ENCODE data around the gene ZNF524.

Gene ZNF524

GRCh38 chr19:55603115-55603514 is 3.0 kb downstream of the ZNF524 start:
- no peak for DNase-seq (ENCODE audit: low read depth)

- no peak for DNase-seq (ENCODE audit: low read depth)
Measured at GRCh38 chr19:55603581-55604292, 3.6 kb downstream of the ZNF524 start.

- DNase-seq (ENCODE audit: low read depth) = peak; percentile 94
Measured at GRCh38 chr19:55605207-55605636, 5.1 kb downstream of the ZNF524 start.

GRCh38 chr19:55605637-55606470 is 5.8 kb downstream of the ZNF524 start, which contains the start of gene ZNF865:
Gene ZNF865, plus strand, starts transcription at chr19:55605647. Its CDS starts 7,972 bp downstream, at chr19:55613619.
- peak; percentile 77 for DNase-seq (ENCODE audit: low read depth)

GRCh38 chr19:55606471-55606787 is 6.3 kb downstream of the ZNF524 start:
- DNase-seq (ENCODE audit: low read depth) = no peak

GRCh38 chr19:55606817-55607216 is 6.7 kb downstream of the ZNF524 start:
- DNase-seq (ENCODE audit: low read depth) = no peak

GRCh38 chr19:55609326-55609725 is 9.2 kb downstream of the ZNF524 start:
- DNase-seq (ENCODE audit: low read depth) = no peak

DNA sequence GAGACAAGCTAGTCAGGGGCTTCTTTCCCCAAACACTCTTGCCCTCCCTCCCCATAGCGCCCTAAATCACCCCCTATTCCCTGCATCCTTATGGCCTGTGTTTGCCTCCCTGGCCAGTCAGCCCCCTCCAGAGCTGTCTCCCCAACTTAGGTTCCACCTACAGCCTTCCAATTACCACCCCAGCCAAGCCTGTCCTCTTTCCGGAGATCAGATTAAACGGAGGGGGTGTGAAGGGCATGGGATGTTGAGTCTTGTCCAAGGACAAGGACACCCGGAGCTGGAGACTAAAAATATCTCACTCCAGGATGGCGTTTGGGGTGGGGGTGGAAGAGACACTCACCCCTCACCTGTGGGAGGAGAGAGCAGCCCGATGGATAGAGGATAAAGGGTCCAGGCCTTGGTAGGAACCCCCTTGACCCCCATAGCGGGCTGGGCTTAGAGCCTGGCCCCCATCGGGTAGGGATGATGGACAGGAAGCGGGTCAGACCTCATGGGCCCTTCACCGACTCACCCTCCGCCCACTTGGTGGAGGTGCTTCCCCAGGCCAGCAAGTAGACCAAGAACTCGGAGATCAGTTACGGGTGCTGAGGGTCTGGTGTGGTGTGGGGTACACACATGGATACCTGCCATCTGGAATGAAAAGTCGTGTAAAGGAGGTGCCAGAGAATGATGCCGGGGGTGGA is 11.4 kb downstream of the ZNF524 start:
- DNase-seq (ENCODE audit: low read depth) = no peak

- DNase-seq (ENCODE audit: low read depth) = no peak
Measured at GRCh38 chr19:55611983-55612645, 12.0 kb downstream of the ZNF524 start.

- no peak for DNase-seq (ENCODE audit: low read depth)
Measured at GRCh38 chr19:55613396-55613795, 13.3 kb downstream of the ZNF524 start.

DNA sequence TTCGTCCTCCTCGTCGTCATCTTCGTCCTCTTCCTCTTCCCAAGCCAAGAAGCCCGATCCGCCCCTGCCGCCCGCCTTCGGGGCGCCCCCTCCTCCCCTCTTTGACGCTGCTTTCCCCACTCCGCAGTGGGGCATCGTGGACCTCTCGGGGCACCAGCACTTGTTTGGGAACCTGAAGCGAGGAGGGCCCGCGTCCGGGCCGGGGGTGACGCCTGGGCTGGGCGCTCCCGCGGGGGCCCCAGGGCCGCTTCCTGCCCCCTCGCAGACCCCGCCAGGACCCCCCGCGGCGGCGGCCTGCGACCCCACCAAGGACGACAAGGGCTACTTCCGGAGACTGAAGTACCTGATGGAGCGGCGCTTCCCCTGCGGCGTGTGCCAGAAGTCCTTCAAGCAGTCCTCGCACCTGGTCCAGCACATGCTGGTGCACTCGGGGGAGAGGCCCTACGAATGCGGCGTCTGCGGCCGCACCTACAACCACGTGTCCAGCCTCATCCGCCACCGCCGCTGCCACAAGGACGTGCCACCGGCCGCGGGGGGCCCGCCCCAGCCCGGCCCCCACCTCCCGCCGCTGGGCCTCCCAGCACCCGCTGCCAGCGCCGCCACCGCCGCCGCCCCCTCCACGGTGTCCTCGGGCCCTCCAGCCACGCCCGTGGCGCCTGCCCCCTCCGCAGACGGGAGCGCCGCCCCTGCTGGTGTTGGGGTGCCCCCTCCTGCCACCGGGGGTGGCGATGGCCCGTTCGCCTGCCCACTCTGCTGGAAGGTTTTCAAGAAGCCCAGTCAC is 14.0 kb downstream of the ZNF524 start:
- DNase-seq (ENCODE audit: low read depth) = no peak

DNA sequence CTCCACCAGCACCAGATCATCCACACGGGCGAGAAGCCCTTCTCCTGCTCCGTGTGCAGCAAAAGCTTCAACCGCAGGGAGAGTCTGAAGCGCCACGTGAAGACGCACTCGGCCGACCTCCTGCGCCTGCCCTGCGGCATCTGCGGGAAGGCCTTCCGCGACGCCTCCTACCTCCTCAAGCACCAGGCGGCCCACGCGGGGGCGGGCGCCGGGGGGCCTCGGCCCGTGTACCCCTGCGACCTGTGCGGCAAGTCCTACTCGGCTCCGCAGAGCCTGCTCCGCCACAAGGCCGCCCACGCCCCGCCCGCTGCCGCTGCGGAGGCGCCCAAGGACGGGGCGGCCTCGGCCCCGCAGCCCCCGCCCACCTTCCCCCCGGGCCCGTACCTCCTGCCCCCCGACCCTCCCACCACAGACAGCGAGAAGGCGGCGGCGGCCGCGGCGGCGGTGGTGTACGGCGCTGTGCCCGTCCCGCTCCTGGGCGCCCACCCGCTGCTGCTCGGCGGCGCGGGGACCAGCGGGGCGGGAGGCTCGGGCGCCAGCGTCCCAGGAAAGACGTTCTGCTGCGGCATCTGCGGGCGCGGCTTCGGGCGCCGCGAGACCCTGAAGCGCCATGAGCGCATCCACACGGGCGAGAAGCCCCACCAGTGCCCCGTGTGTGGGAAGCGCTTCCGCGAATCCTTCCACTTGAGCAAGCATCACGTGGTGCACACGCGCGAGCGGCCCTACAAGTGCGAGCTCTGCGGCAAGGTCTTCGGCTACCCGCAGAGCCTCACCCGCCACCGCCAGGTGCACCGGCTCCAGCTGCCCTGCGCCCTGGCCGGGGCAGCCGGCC is 14.8 kb downstream of the ZNF524 start:
- no peak for DNase-seq (ENCODE audit: low read depth)

GRCh38 chr19:55615543-55616394 is 15.7 kb downstream of the ZNF524 start:
- DNase-seq (ENCODE audit: low read depth) = no peak

- DNase-seq (ENCODE audit: low read depth) = no peak
Measured at GRCh38 chr19:55616395-55616875, 16.3 kb downstream of the ZNF524 start.

- no peak for DNase-seq (ENCODE audit: low read depth)
Measured at GRCh38 chr19:55617426-55617825, 17.3 kb downstream of the ZNF524 start.

GRCh38 chr19:55618426-55618825 is 18.3 kb downstream of the ZNF524 start:
- DNase-seq (ENCODE audit: low read depth) = no peak

DNA sequence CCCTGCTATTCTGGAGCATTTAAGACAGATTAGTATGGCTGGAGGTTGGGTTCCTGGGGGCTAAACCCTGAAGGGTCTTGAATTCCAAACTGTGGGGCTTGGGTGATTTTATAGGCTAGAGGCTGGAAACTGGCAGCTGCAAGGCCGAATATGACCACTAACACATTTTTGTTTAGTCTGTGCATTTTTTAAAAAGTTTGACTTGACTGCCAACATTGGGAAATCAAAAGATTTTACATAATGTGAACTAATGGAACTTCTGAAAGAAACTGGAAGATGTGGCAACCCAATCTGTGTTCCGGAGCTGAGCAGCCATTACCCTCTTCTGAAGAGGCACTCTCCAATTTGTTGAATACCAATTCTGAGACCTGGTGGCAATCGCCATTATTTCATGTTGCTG is 19.2 kb downstream of the ZNF524 start:
- DNase-seq (ENCODE audit: low read depth) = peak; percentile 76

GRCh38 chr19:55620410-55621204 is 20.5 kb downstream of the ZNF524 start:
- DNase-seq (ENCODE audit: low read depth) = no peak
